HG03439 (cell line): ENCODE results near the gene FBXW11.

ENCODE experiments used
- ATAC-seq: cut with Tn5 transposase; IDR thresholded peaks from one replicate; pipeline ENCODE4 v1.9.1; 2021; ENCODE audit warnings: mild to moderate bottlenecking, moderate library complexity; ENCODE audit not compliant: unreplicated experiment

FBXW11 gene

DNA sequence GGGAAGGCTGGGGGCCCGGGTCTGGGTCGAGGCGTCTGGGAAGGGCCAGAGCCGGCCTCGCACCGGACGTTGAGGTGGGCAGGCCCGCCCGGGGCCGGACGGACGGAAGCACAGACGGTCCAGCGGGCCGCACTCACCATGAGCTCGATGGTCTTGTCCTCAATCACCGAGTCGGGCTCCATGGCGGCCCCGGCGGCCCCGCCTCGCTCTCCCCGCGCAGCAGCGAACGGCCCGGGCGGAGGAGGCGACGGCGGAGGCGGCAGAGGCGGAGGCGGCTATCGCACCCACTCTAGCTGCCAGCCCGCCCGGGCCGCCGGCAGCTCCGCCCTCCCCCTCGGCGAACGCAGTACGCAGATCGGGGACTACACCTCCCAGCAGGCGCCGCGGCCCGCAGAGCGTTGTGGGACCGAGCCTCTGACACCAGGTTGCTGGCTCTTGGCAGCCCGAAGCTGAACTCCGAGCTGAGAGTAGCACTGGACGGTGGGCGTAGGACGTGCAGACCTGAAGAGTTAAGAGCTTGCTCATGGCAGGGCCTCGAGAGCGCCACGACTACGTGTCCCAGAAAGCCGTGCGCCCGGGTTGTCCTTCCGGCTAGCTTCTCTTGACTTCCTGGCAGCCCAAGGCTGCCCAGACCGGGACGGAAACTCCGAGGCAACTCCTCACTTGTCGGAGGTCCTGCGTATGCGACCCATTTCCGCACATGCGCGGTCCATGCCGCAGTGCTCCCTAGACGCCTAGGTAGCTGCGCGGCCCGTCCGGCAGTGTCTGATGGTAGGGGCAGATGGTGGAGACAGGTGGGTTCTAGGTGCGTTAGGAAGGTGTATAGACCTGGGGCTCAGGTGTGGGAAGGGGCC is at the start of gene FBXW11:
TSS of gene FBXW11 (minus strand) at position 318 of the 854 bp plus-strand sequence. CDS start at position 182, 136 bp downstream.
- peak; percentile 86 for ATAC-seq

DNA sequence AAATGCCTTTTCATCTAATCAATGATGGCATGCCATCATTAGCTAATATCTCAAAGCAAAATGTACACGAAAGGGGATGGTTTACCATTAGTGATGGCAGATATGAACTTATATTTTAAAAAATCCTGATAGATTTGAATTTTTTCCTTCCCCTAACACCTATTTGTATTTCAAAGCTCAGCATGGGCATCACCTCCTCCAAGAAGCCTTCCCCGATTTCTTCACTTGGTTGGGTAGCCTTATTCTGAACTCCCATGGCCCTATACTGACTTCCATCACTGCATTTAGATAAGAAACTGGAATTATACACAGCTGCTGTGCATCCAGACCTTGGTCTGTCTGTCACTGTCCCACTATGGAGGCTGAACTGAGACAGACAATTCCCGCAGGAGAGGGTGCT is 49.6 kb upstream of the FBXW11 start:
- ATAC-seq = no peak

DNA sequence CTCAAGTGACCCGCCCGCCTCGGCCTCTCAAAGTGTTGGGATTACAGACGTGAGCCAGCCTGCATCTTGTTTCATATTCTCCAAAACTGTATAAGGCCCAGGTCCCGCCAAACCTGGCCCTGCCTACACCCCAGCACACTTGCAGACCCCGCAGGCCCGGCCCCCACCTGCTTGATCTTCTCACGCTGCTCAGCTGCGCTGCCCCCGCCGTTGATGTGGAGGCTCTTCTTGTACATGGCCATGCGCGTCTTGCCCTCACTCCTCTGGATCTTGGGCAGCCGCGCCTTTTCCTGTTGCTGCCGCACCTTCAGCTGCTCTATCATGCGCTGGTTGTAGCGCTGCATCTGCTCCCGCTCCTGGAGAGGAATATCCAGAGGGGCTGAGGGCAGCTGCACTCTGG is 49.0 kb upstream of the FBXW11 start:
- ATAC-seq = no peak

DNA sequence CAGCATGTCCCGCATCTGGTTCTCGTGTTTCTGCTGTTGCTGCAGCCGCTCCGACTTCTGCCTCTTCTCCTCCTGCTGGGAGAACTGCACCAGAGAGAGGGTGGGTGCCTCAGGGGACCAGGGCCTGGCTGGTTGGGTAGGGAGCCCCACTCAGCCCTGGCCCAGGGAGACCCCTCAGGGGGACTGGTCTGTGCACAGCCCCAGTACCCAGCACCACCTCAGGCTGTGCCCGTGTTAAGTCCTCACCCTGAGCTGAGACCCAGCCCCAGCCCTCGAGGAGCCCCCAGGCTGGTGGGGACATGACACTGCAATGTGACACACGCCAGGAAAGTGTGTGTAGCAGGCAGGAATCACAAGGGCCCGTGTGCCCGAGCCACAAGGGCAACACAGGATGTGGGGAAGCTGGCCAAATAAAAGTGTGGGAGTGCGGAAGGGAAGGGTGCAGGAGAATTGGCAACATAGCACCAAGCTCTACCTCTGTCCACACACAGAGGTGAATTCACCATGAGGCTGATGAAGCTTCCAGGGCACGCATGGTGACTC is 48.2 kb upstream of the FBXW11 start:
- ATAC-seq = no peak

DNA sequence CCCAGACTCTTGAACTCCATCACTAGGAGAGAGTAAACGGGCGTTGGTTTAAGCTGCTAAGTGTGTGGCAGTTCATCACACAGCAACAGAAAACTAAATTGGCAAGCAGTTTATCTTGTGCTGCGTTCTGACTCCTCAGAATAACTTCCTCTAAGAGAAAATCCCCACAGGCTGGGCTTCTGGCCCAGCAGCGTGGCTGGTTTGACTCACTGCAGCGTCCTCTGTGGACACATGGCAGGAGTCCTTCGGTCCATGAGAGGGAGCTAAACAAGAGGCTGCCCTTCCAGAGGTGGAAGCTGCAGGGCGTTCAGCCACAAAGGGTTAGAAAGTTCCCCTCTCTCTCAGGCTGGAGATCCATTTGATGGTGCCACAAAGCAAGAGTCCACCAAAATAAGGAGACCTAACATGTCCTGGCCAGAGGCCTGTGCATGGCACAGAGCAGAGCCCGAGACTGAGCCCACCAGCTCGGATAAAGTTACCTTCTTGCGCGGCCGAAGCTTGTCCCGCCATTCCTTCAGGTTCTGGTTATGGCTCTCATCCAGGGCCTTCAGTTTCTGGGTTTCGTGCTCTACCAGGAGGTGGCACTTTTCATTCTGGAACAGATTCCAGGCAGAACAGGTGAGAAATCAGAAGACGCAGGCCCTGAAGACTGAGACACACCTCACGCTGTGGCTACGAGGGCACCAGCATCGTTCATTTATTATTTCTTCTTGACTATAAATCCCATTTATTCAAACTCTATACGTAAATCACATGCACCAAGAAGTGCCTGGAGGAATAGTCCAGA is 46.2 kb upstream of the FBXW11 start:
- no peak for ATAC-seq

DNA sequence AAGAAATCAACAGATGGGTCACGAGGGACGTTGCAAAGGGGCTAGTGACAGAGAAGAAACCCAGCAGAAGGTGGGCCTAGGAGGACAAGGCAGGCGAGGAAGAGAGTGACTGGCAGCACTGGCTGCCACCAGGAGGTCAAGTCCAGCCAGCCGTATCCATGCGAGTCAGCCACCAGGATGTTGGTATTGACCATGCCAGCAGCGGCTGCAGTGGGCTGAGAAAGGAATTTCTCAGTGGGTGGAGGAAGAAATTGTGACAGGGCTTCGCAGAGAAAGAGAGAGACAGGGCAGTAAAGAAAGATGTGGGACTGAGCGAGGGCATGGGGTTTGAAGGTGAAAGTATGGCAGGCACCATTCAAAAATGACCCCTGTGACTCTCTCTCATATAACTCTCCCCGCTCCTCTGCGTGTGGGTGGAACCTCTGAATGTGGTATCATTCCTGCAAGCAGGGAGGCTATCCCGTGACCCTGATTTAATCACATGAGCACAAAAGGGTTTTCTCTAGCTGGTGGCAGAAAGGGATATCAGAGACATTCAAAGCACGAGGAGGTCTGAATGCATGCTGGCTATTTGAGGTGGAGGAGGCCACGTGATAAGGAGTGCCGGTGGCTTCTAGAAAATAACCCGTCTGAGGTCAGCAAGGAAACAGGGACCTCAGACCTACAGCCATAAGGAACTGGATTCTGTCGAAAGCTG is 45.4 kb upstream of the FBXW11 start:
- ATAC-seq = no peak

DNA sequence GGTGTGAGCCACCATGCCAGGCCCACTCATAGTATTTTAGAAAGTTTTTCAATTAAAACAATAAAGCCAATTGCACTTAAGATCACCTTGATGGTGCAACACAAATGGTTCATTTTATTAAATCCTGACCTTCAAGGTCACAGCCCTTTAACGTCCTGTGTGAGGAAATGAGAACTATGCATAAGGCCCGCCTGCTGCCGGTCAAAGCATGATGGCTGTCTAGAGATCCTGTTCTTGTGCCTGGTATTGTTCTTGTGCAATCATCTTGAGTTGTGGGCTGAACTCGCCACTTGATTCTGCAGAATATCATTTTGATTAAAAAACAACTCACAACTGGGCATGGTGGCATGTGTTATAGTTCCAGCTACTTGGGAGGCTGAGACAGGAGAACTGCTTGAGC is 43.6 kb upstream of the FBXW11 start:
- no peak for ATAC-seq

DNA sequence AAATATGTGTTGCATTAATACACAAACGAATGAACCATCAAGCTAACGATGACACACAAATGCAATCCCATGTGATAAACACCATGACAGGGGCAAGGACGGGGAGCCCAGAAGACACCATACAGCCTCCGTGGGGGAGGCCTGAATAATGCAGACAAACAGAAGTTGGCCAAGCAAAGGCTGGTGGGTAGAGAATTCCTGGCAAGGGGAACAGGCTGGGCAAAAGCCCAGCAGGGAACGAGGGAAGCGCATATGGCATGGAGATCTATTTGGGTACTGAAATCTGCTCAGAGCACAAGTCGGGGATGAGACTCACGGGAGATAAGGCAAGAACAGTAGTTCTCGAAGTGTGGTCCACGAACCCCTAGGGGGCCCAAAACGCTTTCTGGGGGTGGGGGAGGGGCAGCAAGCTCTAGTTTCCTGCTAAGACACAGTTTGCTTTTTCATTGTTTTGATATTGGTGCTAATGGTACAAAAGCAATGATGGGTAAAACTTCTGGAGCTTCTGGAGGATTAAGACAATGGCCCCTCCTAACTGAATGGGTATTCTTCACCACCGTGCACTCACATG is 42.9 kb upstream of the FBXW11 start:
- ATAC-seq = no peak

DNA sequence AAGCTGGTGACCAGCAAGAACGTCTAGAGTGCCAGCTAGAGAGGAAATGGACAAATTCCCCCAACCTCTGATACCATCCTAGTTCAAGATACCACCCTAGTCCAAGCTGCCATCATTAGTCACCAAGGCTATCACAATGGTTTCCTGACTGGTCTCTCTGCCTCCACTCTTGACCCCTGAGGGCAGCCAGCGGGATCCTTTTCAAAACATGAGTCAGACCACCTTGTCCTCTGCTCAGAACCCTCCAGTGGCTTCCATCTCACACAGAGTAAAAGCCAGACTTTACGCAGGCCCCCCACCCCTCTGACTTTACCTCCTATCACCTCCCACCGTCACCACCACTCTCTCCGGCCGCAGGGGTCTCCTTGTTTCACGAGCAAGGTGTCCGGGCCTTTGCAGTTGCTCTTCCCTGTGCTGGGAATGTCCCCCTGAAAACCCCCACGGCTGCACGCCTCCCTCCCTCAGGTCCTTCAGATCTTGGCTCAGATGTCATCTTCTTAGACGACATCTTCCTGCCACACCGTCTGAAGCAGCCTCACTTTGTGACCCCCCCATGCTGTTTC is 42.2 kb upstream of the FBXW11 start:
- no peak for ATAC-seq

DNA sequence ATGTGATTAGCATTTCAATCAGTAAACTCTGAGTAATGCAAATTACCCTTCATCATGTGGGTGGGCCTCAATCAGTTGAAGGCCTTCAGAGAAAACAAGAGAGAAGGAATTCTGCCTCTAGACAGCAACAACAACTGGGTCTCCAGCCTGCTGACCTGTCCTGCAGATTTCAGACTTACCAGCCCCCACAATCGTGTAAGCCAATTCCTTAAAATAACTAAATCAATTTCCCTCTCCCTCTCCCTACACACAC is 41.7 kb upstream of the FBXW11 start:
- ATAC-seq = no peak

DNA sequence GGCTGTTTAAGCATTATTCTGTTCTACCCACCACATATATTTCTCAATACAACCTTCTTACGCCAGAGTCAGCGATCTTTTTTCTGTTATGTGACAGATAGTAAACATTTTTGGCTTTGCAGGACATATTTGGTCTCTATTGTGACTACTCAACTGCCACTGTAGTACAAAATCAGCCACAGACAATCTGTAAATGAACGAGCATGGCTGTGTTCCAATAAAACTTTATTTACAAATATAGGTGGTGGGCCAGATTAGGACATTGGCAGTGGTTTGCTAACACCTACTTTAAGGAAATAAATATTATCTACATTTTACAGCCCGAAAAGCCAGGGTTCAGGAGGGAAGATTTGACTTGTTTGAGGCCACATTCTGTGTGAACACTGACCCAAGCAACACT is 40.2 kb upstream of the FBXW11 start:
- ATAC-seq = no peak

DNA sequence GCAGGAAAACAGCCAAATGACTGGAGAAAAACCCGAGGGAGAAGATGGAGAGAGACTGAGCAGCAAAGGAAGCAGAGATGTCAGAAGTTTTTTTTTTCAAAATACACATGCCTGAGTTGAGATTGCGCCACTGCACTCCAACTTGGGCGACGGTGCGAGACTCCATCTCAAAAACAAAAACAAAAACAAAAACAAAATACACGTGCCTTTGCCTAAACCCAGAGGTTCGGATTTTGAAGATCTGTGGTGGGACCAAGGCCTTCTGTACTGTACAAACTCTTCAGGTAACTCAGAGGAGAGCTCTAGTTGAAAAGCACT is 38.8 kb upstream of the FBXW11 start:
- no peak for ATAC-seq

DNA sequence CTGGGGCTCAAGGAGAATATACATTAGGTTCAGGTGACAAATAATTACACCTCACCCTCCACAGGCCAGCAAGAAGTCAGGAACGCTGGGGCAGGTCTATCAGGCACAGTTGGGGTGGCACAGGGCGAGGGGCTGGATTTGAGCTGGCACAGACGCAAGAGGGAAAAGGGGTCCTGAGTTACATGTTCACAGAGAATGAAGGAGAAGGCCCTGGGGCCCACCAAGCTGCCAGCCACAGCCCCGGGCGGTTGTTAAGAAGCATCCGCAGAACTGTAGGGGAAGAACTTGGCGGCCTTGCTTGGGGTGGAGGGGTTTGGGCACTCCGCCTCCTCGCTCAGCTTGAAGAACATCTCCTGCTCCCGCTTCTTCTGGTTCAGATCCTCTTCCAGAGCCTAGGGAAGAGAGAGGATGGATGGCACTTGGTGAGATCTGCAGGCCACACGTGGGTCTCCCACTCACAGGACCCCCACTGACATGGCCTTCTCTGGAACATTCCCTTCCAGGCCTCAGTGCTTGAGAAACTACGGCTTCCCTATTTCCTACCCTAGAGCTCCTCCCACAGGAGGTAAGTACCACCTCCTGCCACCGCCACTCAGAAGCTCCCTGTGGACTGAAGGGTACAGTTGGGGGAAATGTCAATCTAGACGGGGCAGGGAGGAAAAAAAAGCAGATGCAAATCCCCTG is 38.3 kb upstream of the FBXW11 start:
- no peak for ATAC-seq

DNA sequence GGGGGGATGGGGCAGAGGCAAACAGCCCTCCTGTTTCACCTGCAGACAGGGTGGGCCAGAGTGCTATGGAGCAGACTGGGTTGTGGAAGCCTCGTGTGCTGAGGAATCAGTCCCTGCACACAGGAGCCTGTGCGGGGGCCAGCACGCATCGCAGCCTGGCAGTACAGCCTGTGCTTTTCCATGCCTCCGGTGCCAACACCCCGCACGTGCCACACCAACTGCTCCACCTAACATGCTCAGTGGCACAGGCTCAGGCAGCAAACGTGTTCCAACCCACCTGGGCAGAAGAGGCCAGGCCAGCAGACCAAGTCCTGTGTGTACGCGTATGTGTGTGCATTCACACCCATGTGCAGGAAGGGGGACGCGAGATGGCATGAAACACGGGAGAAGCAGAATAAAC is 37.4 kb upstream of the FBXW11 start:
- ATAC-seq = no peak

DNA sequence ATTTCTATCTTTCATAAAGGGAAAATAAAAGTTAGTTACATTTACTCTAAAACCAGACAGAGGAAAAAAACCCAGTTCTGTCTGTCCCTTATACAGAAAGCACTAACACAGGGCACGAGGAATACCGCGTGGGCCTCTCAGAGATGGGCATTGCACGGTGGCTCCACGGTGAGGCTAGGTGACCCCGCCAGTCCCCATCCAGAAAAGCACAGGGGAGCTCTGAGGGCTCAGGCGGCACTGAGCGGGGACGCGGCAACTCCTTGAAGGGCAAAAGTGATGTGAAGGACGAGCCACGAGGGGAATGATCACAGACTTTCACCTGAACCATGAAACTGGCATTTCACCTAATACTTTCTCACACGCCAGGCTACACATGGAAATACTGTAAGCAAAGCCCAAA is 35.7 kb upstream of the FBXW11 start:
- ATAC-seq = no peak

DNA sequence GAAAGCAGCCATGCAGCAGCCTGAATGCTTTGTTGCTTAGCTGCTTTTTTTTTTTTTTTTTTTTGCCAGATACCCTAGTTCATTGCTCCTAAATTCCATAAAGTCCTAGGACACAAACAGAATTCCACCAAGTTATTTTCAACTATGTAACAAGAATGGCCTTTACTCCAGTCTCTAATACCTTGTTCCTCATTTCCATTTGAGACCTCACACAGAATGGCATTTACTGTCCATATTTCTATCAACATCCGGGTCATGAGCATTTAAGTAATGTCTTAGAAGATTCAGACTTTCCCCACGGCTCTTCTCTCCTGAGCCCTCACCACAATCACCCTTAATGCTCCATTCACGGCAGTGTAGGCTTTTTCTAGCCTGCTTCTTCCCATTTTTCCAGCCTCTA is 31.7 kb upstream of the FBXW11 start:
- no peak for ATAC-seq

DNA sequence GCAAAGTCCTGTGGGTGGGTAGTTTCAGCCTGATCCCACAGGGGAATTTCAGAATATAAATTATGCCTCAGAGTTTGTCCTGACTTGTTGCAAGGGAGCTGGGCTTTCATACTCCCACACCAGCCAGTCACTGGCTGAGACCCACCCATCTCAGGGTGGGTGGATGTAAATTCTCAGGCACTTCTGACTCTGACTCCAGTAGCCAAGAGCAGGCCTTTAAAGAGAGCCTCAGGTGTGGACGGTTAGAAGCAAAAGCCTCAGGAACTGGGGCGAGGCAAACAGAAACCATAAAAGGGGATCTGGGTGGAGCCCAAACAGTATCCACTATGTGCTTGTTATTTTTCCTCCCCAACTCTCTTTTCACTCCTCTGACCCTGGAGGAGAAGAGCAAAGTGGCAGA is 28.6 kb upstream of the FBXW11 start:
- peak; percentile 67 for ATAC-seq

DNA sequence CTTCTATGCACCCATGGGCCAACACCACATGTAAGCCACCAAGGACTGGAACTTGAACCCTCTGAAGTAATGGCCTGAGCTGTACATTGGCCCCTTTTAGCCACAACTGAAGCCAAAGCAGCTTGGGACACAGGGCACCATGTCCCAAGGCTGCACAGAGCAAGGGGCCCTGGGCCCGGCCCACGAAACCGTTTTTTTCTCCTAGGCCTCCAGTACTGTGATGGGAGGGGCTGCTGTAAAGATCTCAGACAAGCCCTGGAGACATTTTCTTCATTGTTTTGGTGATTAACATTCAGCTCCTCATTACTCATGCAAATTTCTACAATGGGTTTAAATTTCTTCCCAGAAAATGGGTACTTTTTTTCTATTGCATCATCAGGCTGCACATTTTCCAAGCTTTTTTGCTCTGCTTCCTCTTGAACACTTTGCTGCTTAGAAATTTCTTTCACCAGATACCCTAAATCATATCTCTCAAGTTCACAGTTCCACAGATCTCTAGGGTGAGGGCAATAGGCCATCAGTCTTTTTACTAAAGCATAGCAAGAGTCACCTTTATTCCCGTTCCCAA is 25.5 kb upstream of the FBXW11 start:
- no peak for ATAC-seq

DNA sequence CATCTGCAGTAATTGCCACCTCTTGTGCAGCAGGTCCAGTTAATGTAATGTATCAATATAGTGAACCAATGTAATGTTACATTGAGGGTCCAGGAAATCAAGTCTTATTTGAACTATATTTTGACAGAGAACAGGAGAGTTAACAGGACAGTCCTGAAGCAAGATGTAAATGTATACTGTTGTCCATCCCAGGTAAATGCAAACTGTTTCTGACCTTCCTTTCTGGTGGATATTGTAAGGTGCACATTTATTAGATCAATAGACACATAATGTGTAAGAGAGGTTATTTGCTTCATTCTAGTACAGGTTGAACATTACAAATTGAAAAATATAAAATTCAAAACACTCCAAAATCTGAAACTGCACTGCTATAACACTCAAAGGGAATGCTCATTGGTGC is 23.4 kb upstream of the FBXW11 start:
- ATAC-seq = no peak

DNA sequence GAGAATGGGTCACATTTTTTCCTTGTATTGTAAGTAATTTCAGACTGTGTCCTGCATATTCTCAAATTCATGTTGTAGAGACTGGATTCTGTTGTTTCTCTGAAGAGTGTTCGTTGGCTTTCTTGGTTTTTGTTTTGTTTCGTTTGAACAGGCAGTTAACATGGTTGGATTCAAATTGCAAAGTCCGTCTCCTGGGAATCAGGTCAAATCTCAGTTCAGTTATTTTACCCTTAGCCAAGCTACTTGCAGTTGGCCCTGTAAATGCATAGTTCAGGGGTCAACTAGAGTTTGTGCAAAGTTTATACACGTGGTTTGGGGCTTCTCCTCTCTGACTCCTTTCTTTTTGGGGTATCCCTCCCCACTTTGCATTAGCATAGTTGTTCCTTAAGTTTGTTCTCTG is 21.7 kb upstream of the FBXW11 start:
- ATAC-seq = no peak
